SHP77 (cell line): ENCODE measurements around the gene IFITM1.
"Not testable (repeated sequence)": the region's sequence is repeated elsewhere in the genome, so short reads cannot be mapped to it uniquely, and the experiment has no call there.

Experiments used
- DNase-seq, 2 experiments: peaks; one replicate each; lab custom pipeline; 2025; lab: John Stamatoyannopoulos, UW

The IFITM1 gene

DNA sequence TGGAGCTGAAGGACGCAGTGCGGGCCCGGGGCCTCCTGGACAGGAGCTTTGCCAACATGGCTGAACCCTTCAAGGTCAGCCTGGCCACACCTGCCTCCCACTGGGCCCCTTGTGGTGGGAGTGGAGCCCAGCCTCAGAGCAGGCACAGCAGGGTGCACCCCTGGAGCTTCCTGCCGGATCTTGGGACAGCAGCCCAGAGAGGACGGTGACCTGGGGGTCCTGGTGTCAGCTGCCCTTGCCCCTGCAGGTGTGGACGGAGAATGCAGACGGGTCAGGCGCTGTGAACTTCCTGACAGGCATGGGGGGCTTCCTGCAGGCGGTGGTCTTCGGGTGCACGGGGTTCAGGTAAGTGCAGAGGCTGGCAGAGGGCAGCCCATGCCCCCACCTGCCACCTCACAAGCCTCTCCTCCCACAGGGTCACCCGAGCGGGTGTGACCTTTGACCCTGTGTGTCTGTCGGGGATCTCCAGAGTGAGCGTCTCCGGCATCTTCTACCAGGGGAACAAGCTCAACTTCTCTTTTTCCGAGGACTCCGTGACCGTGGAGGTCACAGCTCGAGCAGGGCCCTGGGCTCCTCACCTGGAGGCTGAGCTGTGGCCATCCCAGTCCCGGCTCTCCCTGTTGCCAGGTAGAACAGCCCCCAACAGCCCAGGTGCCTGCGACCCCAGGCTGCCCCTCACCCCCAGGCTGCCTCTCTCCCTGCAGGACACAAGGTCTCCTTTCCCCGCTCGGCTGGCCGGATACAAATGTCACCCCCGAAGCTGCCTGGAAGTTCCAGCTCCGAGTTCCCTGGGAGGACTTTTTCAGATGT, 19.8 kb upstream of the IFITM1 start:
- no peak for DNase-seq

DNA sequence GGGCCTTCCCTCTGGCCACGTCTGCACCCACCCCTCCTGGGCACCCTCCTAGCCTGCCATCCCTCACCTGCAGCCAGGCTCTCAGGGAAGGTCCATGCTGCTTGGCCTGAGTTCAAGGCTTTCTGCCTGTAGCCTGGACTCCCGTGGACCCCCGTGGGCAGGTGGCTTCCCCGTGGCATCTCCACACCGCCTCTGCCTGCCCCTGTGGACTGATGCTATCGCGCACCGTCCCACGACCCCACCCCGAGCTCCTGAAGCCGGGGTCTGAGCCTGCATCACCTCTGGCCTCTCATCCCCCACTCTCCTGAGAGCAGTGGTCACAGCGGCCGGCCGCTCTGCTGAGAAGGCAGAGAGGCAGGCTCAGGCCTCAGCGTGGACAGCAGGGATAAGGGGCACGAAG, 19.1 kb upstream of the IFITM1 start:
- DNase-seq: no peak

DNA sequence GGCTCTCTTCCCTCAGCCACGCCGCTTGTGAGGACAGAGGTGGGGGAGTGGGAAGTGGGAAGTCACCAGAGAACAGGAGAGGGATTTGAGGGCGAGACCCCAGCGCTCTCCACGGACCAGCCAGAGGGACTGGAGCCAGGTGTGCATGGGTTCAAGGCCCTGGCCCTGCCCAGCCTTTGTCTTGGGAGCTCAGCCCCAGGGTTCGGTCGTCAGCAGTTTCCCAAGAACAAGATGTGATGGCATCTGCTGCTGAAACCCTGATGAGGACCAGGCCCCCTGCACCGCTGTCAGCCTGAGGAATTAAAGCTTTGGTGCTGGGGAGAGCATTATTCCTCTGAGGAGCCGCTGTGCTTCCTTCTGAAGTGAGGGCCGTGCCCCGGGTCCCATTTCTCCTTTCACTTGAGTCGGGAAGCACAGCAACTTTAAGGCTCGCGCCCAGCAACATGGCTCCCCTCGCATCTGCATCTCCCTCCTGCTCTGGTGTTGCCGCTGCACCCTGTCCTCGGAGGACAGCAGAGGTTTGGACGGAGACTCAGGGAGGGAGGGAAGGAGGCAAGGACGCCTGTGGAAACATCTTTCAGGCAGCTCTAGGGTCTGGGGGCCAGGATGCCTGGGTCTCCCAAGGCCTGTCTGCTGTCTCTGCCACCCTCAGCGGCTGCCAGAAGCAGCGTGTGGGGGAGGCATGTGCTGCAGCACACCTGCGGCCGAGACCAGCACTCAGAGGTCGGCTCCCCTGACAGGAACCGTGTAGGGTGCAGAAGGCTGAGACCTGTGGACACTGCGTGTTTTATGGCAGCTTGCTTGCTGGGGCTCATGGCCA, 18.3 kb upstream of the IFITM1 start:
- no peak for DNase-seq

GRCh38 chr11:296171-297050, 17.4 kb upstream of the IFITM1 start:
- no peak for DNase-seq

DNA sequence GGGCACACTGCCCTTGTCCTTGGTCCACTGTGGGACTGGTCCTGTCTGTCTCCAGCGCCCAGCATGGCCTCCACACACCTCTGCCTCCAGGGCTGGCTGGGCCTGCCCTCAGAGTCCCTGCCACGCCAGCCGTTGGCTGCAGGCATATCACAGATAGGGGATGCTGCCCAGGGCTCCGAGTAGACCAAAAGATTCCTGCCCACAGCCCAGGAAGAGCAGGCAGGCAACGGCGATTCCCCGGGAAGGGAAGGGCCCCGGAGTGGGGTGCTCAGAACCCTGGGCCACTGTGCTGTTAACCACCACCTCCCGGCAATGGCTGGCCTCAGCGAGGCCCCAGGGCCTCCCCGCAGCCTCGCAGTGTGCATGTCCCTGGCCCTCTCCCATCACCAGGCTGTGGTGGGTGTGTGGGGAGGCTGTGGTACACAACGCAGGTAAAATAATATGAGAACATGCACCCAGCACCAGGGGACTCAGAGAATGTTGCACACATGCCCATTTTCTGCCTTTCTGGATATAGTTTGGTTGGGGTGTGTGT, 16.7 kb upstream of the IFITM1 start:
- DNase-seq: no peak

- DNase-seq: no peak
These were observed 16.0 kb upstream of the IFITM1 start for GRCh38 chr11:297586-298405.

GRCh38 chr11:298406-299065, 15.3 kb upstream of the IFITM1 start:
- DNase-seq: no peak

- DNase-seq: no peak
These were observed 14.6 kb upstream of the IFITM1 start, which contains the start of gene IFITM5 for GRCh38 chr11:299081-299891. IFITM5 (minus strand) TSS chr11:299526; CDS start chr11:299490, 36 bp downstream.

GRCh38 chr11:299951-300735, 13.7 kb upstream of the IFITM1 start:
- no peak for DNase-seq

GRCh38 chr11:303363-303762, 10.5 kb upstream of the IFITM1 start:
- DNase-seq: no peak

- DNase-seq: no peak
These were observed 9.8 kb upstream of the IFITM1 start for GRCh38 chr11:304061-304506.

GRCh38 chr11:304915-305843, 8.7 kb upstream of the IFITM1 start:
- no peak for DNase-seq

GRCh38 chr11:305844-306211, 8.0 kb upstream of the IFITM1 start:
- DNase-seq: no peak

- DNase-seq: no peak
These were observed 7.0 kb upstream of the IFITM1 start for GRCh38 chr11:306645-307371.

DNA sequence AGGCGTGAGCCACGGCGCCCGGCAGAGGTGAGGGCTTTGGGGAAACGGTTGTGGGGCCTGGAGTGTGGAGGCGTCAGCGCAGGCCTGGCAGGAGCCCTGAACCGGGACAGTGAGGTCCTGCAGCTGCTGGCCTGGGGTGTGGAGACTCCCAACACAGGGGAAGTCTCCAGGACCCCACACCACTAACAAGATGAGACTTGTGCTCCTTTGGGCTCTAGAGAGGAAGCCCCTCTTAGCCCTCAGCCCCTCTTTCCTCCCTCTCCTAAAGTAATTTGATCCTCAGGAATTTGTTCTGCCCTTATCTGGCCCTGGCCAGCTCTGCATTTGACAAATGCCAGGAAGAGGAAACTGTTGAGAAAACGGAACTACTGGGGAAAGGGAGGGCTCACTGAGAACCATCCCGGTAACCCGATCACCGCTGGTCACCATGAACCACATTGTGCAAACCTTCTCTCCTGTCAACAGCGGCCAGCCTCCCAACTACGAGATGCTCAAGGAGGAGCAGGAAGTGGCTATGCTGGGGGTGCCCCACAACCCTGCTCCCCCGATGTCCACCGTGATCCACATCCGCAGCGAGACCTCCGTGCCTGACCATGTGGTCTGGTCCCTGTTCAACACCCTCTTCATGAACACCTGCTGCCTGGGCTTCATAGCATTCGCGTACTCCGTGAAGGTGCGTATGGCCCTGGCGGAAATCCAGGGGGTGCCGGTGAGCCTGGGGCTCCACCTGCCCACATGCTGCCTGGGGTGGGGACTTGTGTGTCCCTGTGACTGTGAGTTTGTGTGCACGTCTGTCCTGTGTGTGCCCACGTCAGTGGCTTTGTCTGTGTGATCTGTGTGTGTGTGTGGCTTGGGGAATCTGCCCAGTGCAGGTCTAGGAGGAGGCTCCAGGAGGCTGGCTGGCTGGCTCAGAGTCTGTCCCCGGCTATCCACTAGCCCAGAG, 5.8 kb upstream of the IFITM1 start, which contains the start of gene IFITM2:
Gene IFITM2, plus strand, starts transcription at position 51 of the 943 bp plus-strand sequence. Its CDS starts 377 bp downstream, at position 428.
- not testable (repeated sequence) for DNase-seq
